SIG-M5 treated with dmso at 0.1 percent for 504 hours (cell line): Measurements from ENCODE around the gene MOV10L1.
"Not testable (repeated sequence)": the region's sequence is repeated elsewhere in the genome, so short reads cannot be mapped to it uniquely, and the experiment has no call there.

ENCODE experiments used
- DNase-seq: peaks from one replicate; lab custom pipeline; 2025; ENCODE audit not compliant: unreplicated experiment; lab: John Stamatoyannopoulos, UW

Gene MOV10L1

GRCh38 chr22:50199829-50200460 is 110.1 kb downstream of the MOV10L1 start:
- no peak for DNase-seq

DNA sequence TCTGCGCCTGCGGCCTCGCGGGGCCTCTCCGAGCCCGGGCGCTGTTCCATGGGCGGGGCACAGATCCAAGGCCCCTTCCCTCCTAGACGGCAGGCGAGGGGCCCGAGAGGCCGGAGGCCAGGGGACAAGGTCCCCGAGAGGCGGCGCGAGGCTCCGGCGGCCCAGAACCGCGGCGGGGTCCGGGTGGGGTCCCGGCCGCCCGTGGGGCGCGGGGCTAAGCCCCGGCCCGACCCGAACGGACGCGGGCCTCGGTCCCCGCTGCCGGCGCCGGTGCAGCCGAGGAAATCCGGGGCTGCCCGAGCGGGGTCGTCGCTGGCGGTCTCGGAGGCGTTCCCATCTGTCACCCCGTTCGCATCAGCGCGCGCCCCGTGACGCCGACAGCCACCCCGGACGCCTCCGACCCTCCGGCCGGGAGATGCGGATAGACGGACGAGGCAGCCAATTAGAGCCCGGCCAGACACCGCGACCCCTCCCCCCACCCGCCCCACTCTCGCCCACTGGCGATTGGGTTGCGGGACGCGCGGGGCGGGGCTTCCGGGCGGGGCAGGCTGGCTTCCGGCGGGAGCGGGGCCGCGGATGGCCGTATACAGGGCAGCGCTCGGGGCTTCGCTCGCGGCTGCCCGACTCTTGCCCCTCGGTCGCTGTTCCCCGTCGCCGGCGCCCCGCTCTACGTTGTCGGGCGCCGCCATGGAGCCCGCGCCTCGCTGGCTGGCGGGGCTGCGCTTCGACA is 110.8 kb downstream of the MOV10L1 start, which contains the start of gene SELENOO:
SELENOO (plus strand) TSS at position 551 of the 730 bp plus-strand sequence; CDS start at position 577, 26 bp downstream.
- peak; percentile 82 for DNase-seq

DNA sequence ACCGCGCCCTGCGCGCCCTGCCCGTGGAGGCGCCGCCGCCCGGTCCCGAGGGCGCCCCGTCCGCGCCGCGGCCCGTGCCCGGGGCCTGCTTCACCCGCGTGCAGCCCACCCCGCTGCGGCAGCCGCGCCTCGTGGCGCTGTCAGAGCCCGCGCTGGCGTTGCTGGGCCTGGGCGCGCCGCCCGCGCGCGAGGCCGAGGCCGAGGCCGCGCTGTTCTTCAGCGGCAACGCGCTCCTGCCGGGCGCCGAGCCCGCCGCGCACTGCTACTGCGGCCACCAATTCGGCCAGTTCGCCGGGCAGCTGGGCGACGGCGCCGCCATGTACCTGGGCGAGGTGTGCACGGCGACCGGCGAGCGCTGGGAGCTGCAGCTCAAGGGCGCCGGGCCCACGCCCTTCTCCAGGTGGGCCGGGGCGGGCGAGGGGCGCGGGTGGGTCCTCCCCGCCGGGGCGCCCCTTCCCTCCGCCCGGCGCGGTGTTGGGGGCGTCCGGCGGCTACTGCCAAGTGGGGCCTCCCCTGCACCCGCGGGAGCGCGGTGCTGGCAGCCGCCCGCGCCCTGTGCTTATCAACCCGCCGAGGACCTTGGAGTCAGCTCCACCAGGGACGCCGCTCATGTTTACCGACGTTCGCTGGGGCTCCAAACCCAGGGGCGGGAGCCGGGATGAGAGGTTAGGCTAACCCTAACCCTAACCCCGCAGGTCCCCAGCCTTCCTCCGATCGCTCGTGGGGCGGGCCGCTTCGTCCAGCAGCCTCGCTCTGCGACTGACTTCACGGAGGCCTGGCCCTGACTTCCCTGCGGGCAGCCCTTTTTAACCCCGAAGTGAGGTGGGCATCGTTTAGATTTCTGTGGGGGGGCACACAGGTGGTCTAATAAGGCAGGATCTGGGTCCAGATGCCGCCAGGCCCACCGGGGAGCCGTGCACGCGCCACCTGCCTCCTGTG is 111.7 kb downstream of the MOV10L1 start:
- no peak for DNase-seq

DNA sequence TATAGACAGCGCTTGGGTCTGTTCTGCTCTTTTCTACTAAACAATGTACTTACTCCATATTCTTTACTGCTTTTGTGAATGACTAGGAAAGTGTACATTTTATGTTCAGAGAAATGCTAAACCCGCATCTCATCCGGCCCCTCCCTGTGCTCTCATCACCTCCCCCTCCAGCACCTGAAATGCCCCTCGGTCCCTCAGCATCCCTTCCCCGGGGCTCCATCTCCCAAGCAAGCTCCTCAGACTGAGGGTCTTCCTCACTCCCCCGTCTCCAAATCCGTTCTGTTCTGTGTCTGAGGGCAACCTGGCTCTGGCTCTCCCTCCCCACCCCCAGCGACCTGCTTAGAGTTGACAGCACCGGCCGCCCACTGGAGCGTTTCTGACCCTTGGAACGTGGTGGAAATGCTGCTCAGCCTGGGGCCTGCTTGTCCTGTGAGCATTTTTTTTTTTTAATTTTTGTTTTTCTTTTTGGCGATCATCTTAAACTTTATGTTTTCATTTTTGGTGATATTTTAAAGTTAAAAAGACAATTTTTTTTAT is 112.4 kb downstream of the MOV10L1 start:
- no peak for DNase-seq

DNA sequence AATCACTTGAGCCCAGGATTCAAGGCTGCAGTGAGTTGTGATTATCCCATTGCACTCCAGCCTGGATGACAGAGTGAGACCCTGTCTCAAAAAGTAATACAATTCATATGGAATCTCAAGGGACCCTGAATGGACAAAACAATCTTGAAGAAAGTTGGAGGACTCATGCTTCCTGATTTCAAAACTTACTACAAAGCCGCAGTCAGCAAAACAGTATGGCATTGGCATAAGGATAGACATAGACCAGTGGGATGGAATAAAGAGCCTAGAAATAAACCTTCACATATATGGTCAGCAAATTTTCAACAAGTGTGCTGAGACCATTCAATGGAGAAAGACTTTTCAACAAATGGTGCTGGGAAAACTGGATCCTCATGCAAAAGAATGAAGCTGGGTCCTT is 113.5 kb downstream of the MOV10L1 start:
- no peak for DNase-seq

- no peak for DNase-seq
These were observed 114.8 kb downstream of the MOV10L1 start for GRCh38 chr22:50204571-50204970.

DNA sequence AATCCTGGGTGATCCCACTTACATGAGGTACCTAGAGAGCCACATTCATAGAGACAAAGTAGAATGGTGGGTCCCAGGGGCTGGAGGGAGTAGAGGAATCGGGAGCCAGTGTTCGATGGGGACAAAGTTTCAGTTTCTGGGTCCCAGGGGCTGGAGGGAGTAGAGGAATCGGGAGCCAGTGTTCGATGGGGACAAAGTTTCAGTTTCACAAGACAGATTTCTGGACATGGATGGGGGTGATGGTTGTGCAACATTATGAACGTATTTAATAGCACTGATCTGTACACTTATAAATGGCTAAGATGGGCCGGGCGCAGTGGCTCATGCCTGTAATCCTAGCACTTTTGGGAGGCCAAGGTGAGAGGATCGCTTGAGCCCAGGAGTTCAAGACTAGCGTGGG is 115.2 kb downstream of the MOV10L1 start:
- DNase-seq, result not testable (repeated sequence)

DNA sequence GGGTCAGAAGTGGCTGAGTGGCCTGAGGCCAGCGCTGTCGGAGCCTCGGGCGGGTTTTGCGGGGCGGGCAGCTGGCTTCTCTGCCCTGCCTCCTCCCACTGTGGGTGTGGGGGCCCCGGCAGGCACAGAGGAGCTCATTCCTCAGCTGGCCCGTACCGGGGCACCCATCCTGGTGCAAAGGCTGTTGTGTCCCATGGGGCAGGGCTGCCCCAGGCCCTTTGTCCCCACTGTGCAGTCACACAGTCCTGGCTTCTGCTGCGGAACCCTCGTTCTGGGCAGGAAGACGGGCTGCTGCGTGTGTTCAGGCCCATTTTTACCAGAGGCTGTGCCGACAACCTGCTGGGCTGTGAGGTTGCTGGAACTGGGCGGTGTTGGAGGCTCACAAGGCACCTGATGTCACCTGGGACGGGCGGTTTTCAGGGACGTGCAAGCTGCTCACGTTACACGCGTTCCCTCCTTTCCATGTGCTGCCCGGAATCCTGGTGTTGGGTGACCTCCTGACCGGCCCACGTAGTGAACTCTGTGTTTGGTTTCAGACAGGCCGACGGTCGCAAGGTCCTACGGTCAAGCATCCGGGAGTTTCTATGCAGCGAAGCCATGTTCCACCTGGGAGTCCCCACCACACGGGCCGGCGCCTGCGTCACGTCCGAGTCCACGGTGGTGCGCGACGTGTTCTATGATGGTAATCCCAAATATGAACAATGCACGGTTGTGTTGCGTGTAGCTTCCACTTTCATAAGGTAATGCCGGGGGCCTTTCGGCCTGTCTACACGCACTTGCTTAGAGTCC is 116.2 kb downstream of the MOV10L1 start:
- no peak for DNase-seq

GRCh38 chr22:50206599-50206998 is 116.8 kb downstream of the MOV10L1 start:
- DNase-seq, result no peak

- no peak for DNase-seq
These were observed 117.8 kb downstream of the MOV10L1 start for GRCh38 chr22:50207383-50208140.

- DNase-seq, result no peak
These were observed 118.7 kb downstream of the MOV10L1 start for GRCh38 chr22:50208430-50208938.

GRCh38 chr22:50208939-50209892 is 119.4 kb downstream of the MOV10L1 start:
- no peak for DNase-seq

DNA sequence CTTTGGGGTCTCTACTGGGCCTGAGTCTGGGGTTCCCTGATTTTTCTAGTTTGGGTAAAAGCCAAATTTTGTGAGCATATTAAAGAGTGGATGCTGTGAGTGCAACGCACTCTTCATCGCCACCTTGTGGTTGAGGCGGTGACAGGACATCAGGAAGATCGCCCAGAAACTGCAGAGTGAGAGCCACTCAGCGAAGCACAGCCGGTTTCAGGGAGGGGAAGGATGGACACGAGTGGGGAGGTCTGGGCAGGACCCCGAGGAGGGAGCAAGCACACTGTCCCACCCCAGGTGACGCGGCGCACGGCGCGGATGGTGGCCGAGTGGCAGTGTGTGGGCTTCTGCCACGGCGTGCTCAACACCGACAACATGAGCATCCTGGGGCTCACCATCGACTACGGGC is 120.1 kb downstream of the MOV10L1 start:
- DNase-seq, result peak; percentile 36

GRCh38 chr22:50210378-50211139 is 120.8 kb downstream of the MOV10L1 start:
- no peak for DNase-seq

DNA sequence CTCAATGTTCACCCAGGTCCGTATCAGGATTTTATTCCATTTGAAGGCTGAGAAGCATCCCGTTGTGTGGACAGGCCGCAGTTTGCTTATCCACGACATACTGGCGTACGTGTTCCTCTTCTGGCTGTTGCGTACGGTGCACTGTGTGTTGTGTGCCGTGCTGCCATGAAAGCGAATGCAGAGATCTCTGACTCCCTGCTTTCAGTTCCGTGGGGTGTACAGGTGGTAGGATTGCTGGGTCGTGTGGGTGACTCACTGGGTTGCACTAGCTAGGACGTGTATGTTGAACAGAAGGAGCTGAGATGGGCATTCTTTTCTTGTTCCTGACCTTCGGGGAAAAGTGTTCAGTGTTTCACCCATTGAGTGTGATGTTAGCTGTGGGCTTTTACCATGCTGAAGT is 121.3 kb downstream of the MOV10L1 start:
- no peak for DNase-seq
